HCT116 (cell line): Measurements from ENCODE around the gene ACBD6. TPM values are rescaled to one million over a fixed set of nuclear protein-coding genes. Genes with fewer than 3 reads are reported as not detected.

Experiments
- ATAC-seq: fragments of 200-7000 bp; cut with Tn5 transposase; 2 replicates; pipeline ENCODE4 v1.9.1; 2020; ENCODE audit warnings: mild to moderate bottlenecking, moderate library complexity
- BruUV-seq: library from RNA; stranded (reverse); fragments of 400-500 nt; replicated peaks from 2 replicates; lab custom pipeline; 2021; lab: Mats Ljungman, UMichigan
- CTCF ChIA-PET: fragments of 300-600 bp; sonication (Branson Sonifier 250); formaldehyde crosslinking; loops from one replicate; lab custom pipeline; 2021; ENCODE audit warnings: antibody characterized with exemption; lab: Charles Lee
- POLR2A ChIA-PET: fragments of 300-600, 350-600 bp; sonication (Branson Sonifier 250); formaldehyde crosslinking; loops from one replicate; lab custom pipeline; 2021; ENCODE audit warnings: antibody characterized with exemption; lab: Charles Lee
- RAD21 ChIA-PET, 2 experiments: fragments of 300-600 bp; sonication (Branson Sonifier 250); formaldehyde crosslinking; loops; one replicate each; lab custom pipeline; 2023; ENCODE audit warnings: low total read pairs in 2 of 2; ENCODE audit not compliant: uncharacterized antibody in 2 of 2, unreplicated experiment in 2 of 2, low non-redundant PET in 1 of 2; lab: Charles Lee
- DNase-seq: peaks from one replicate; pipeline ENCODE4 v3.0.0-alpha.2; 2010; ENCODE audit warnings: low read depth, low spot score
- H2AFZ ChIP-seq: fragments of 200-600 bp; shearing (Covaris generic), sonication (generic); 2 replicates; pipeline ENCODE4 v1.6.1; 2017; ENCODE audit warnings: low read depth, mixed run types, mixed read lengths, antibody characterized with exemption, low read length; ENCODE audit not compliant: poor library complexity, severe bottlenecking
- H3K27ac ChIP-seq: 2 replicates; pipeline ENCODE4 v1.5.1; 2012; ENCODE audit warnings: low read depth, low read length
- H3K27me3 ChIP-seq: fragments of 200-600 bp; sonication (generic); 2 replicates; pipeline ENCODE4 v1.6.1; 2016; ENCODE audit warnings: mixed run types, low read length, mixed read lengths; ENCODE audit not compliant: insufficient read depth
- H3K36me3 ChIP-seq, 2 experiments: fragments of 200-500 bp in 1 of 2; fragments of 200-600 bp in 1 of 2; sonication (Bioruptor generic) in 1 of 2; sonication (generic) in 1 of 2; 2 replicates each; pipeline versions ENCODE4 v1.5.1 to v1.6.1; 2014 to 2016; ENCODE audit warnings: low read length in 2 of 2, inconsistent platforms in 1 of 2, mixed read lengths in 1 of 2, mixed run types in 1 of 2; ENCODE audit not compliant: insufficient read depth in 2 of 2, control insufficient read depth in 1 of 2
- H3K4me1 ChIP-seq, 2 experiments: fragments of 200-600 bp in 1 of 2; sonication (generic) in 1 of 2; 2 replicates each; pipeline versions ENCODE4 v1.5.1 to v1.6.1; 2012 to 2017; ENCODE audit warnings: low read length in 2 of 2, inconsistent platforms in 1 of 2, mild to moderate bottlenecking in 1 of 2, mixed read lengths in 1 of 2, mixed run types in 1 of 2, moderate library complexity in 1 of 2; ENCODE audit not compliant: insufficient read depth in 2 of 2, control insufficient read depth in 1 of 2
- H3K4me2 ChIP-seq: fragments of 200-600 bp; sonication (generic); 2 replicates; pipeline ENCODE4 v1.6.1; 2017; ENCODE audit warnings: mixed run types, low read length, mixed read lengths
- H3K4me3 ChIP-seq, 2 experiments: fragments of 200-600 bp in 1 of 2; sonication (generic) in 1 of 2; replicated peaks in 1 of 2; 2 replicates each; pipeline ENCODE4 v1.5.1; 2011 to 2016; ENCODE audit warnings: low read length in 2 of 2, control low read depth in 1 of 2, low read depth in 1 of 2, mild to moderate bottlenecking in 1 of 2, mixed read lengths in 1 of 2, mixed run types in 1 of 2
- H3K79me2 ChIP-seq: fragments of 200-600 bp; sonication (generic); 2 replicates; pipeline ENCODE4 v1.6.1; 2017; ENCODE audit warnings: mild to moderate bottlenecking, mixed run types, low read length, moderate library complexity, mixed read lengths; ENCODE audit not compliant: insufficient read depth
- H3K9ac ChIP-seq: fragments of 200-600 bp; sonication (generic); 2 replicates; pipeline ENCODE4 v1.6.1; 2016; ENCODE audit warnings: low read length, mixed read lengths
- H3K9me2 ChIP-seq: fragments of 200-600 bp; sonication (generic), shearing (Covaris generic); 2 replicates; pipeline ENCODE4 v1.6.1; 2017; ENCODE audit warnings: mixed run types, mild to moderate bottlenecking, moderate library complexity; ENCODE audit not compliant: insufficient read depth
- H3K9me3 ChIP-seq, 2 experiments: fragments of 200-500 bp in 1 of 2; fragments of 200-600 bp in 1 of 2; sonication (Bioruptor generic) in 1 of 2; sonication (generic) in 1 of 2; 2 replicates each; pipeline ENCODE4 v1.6.1; 2014 to 2017; ENCODE audit warnings: low read length in 2 of 2, mixed read lengths in 2 of 2, inconsistent platforms in 1 of 2, low read depth in 1 of 2, mild to moderate bottlenecking in 1 of 2, mixed run types in 1 of 2, moderate library complexity in 1 of 2; ENCODE audit not compliant: control insufficient read depth in 1 of 2, insufficient read depth in 1 of 2
- H4K20me1 ChIP-seq: fragments of 200-600 bp; sonication (generic), shearing (Covaris generic); 2 replicates; pipeline ENCODE4 v1.6.1; 2017; ENCODE audit warnings: mixed run types, mild to moderate bottlenecking, moderate library complexity; ENCODE audit not compliant: insufficient read depth
- ATF3 ChIP-seq: IDR thresholded peaks from 2 replicates; pipeline ENCODE4 v1.6.1; 2012
- CBX3 ChIP-seq: IDR thresholded peaks from 2 replicates; pipeline ENCODE4 v1.6.1; 2012; ENCODE audit warnings: low read depth
- CTCF ChIP-seq, 3 experiments: fragments of 200-600 bp in 1 of 3; sonication (generic) in 1 of 3; IDR thresholded peaks in 2 of 3; conservative IDR thresholded peaks in 1 of 3; 2 replicates each; pipeline ENCODE4 v1.5.1; 2012 to 2017; ENCODE audit warnings: low read depth in 2 of 3, low read length in 2 of 3, antibody characterized with exemption in 1 of 3, borderline replicate concordance in 1 of 3, control low read depth in 1 of 3, mild to moderate bottlenecking in 1 of 3, mixed read lengths in 1 of 3, mixed run types in 1 of 3, moderate library complexity in 1 of 3; ENCODE audit not compliant: insufficient read depth in 1 of 3
- EGR1 ChIP-seq: IDR thresholded peaks from 2 replicates; pipeline ENCODE4 v1.6.1; 2012; ENCODE audit warnings: low read depth
- ELF1 ChIP-seq: IDR thresholded peaks from 2 replicates; pipeline ENCODE4 v1.6.1; 2012; ENCODE audit warnings: low read depth, borderline replicate concordance
- EZH2 ChIP-seq: fragments of 200-600 bp; sonication (generic); IDR thresholded peaks from 2 replicates; pipeline ENCODE4 v1.6.1; 2017; ENCODE audit warnings: antibody characterized with exemption, mixed run types
- EZH2phosphoT487 ChIP-seq: fragments of 200-600 bp; IDR thresholded peaks from 2 replicates; pipeline ENCODE4 v1.6.1; 2018; ENCODE audit warnings: antibody characterized with exemption, borderline replicate concordance
- FOSL1 ChIP-seq: IDR thresholded peaks from 2 replicates; pipeline ENCODE4 v1.6.1; 2012; ENCODE audit warnings: low read depth
- MAX ChIP-seq: IDR thresholded peaks from 2 replicates; pipeline ENCODE4 v1.6.1; 2012
- POLR2A ChIP-seq: IDR thresholded peaks from 2 replicates; pipeline ENCODE4 v1.7.0; 2011; ENCODE audit warnings: borderline replicate concordance; ENCODE audit not compliant: insufficient read depth, insufficient read length; ENCODE audit errors: extremely low read depth
- POLR2AphosphoS5 ChIP-seq: IDR thresholded peaks from 2 replicates; pipeline ENCODE4 v1.6.1; 2011; ENCODE audit warnings: mild to moderate bottlenecking, low read depth, low read length, moderate library complexity
- RAD21 ChIP-seq: IDR thresholded peaks from 2 replicates; pipeline ENCODE4 v1.6.1; 2012; ENCODE audit warnings: low read depth, mild to moderate bottlenecking
- REST ChIP-seq: IDR thresholded peaks from 2 replicates; pipeline ENCODE4 v1.6.1; 2012; ENCODE audit warnings: low read depth
- SIN3A ChIP-seq: IDR thresholded peaks from 2 replicates; pipeline ENCODE4 v1.6.1; 2012; ENCODE audit warnings: low read depth
- TCF7L2 ChIP-seq: IDR thresholded peaks from 2 replicates; pipeline ENCODE4 v1.7.0; 2011; ENCODE audit warnings: borderline replicate concordance, inconsistent platforms; ENCODE audit not compliant: insufficient read depth, insufficient read length; ENCODE audit errors: extremely low read depth
- YY1 ChIP-seq: IDR thresholded peaks from 2 replicates; pipeline ENCODE4 v1.6.1; 2011; ENCODE audit warnings: low read length, low read depth, moderate library complexity, mild to moderate bottlenecking; ENCODE audit not compliant: insufficient replicate concordance; ENCODE audit errors: extremely low read depth
- ZBTB33 ChIP-seq: IDR thresholded peaks from 2 replicates; pipeline ENCODE4 v1.6.1; 2011; ENCODE audit warnings: mild to moderate bottlenecking, low read length, moderate library complexity; ENCODE audit not compliant: insufficient replicate concordance; ENCODE audit errors: extremely low read depth
- ZFX ChIP-seq: fragments of 450-650 bp; IDR thresholded peaks from 2 replicates; pipeline ENCODE4 v1.6.1; 2017
- ZNF274 ChIP-seq: fragments of 200-500 bp; sonication (Bioruptor generic); IDR thresholded peaks from 2 replicates; pipeline ENCODE4 v1.6.1; 2014; ENCODE audit warnings: mild to moderate bottlenecking, low read depth, low read length, inconsistent platforms
- intact Hi-C: fragments of 100-400 bp; cut with micrococcal nuclease; formaldehyde crosslinking; loops from 2 replicates; pipeline ENCODE4 v1.10.0; 2022
- total RNA-seq: library from RNA; stranded (reverse); gene quantifications from one replicate; pipeline ENCODE4 v1.2.1, GENCODE V29; 2021; ENCODE audit not compliant: unreplicated experiment

The ACBD6 gene
- total RNA-seq, 1 experiment from 2014 or later: 43.2 TPM

GRCh38 chr1:180444522-180444921 is 57.9 kb downstream of the ACBD6 start:
- ChIA-PET RAD21 (no interaction called here), CTCF (no interaction called here), POLR2A (no interaction called here)
- no peaks in the 10 kb centered on the region for H3K27me3 ChIP-seq
- H3K4me3 ChIP-seq: no peak overlapping the region
- H3K4me1 ChIP-seq: no peaks in the 10 kb centered on the region
- intact Hi-C loops: no loop called here
- no peak overlapping the region for H3K4me2 ChIP-seq
- H3K27ac ChIP-seq: no peak overlapping the region
- H3K9me2 ChIP-seq: no peaks in the 10 kb centered on the region
- no peaks in the 10 kb centered on the region for H3K9me3 ChIP-seq
- TF ChIP-seq ELF1 (no peak), ZNF274 (no peak), TCF7L2 (no peak), POLR2AphosphoS5 (no peak), YY1 (no peak), EZH2 (no peak), POLR2A (no peak), EZH2phosphoT487 (no peak), CTCF (IDR thresholded peaks at IDR 0.05 in 2 of 3, conservative IDR thresholded peaks at IDR 0.05 in 1 of 3; ENCODE audit: borderline replicate concordance in 1 of 3, insufficient read depth in 1 of 3, low read depth in 2 of 3, low read length in 2 of 3) (no peak), ZBTB33 (no peak), SIN3A (no peak), ZFX (no peak), RAD21 (no peak), REST (no peak), FOSL1 (no peak), EGR1 (no peak), CBX3 (no peak), MAX (no peak), ATF3 (no peak)
- peaks cover 37% of the 10 kb centered on the region for H3K79me2 ChIP-seq
- no TSS peak for BruUV-seq
- ATAC-seq (no peak), DNase-seq (no peak)
- H3K9ac ChIP-seq: no peak overlapping the region
- H2AFZ ChIP-seq: no peak overlapping the region
- peaks cover 7% of the 10 kb centered on the region; the same call in 1 of the 2 replicates for H4K20me1 ChIP-seq
- no peaks in the 10 kb centered on the region for H3K36me3 ChIP-seq
